Spinal cord (tissue), 10 donors: Measurements from ENCODE around the gene GPHA2. TPM values are rescaled to one million over a fixed set of nuclear protein-coding genes. Genes with fewer than 3 reads are reported as not detected.

Experiments used
- DNase-seq, 6 donors: peaks; one replicate each; pipeline versions ENCODE4 v3.0.0 to v3.0.0-alpha.2; 2013 to 2015; ENCODE audit warnings: low spot score in 6 of 6, low read depth in 4 of 6
- H3K27ac ChIP-seq: one replicate; pipeline ENCODE4 v1.5.1; 2013; ENCODE audit warnings: low read depth, low read length, control low read depth
- H3K27me3 ChIP-seq: one replicate; pipeline ENCODE4 v1.6.1; 2013; ENCODE audit warnings: low read length; ENCODE audit not compliant: control insufficient read depth, insufficient read depth
- H3K36me3 ChIP-seq: one replicate; pipeline ENCODE4 v1.6.1; 2013; ENCODE audit warnings: low read length; ENCODE audit not compliant: control insufficient read depth, insufficient read depth
- H3K4me1 ChIP-seq: one replicate; pipeline ENCODE4 v1.6.1; 2013; ENCODE audit warnings: low read length; ENCODE audit not compliant: control insufficient read depth, insufficient read depth
- H3K4me3 ChIP-seq: one replicate; pipeline ENCODE4 v1.5.1; 2013; ENCODE audit warnings: low read depth, low read length, control low read depth
- H3K9me3 ChIP-seq: one replicate; pipeline ENCODE4 v1.6.1; 2013; ENCODE audit warnings: low read length; ENCODE audit not compliant: control insufficient read depth, insufficient read depth
- WGBS: methylation state at CpG from one replicate; pipeline ENCODE4 v1.1.5; 2013; ENCODE audit warnings: missing lambda C conversion rate; ENCODE audit not compliant: insufficient coverage; 5-methylcytosine and 5-hydroxymethylcytosine counted together
- polyA plus RNA-seq, 2 donors: library from polyadenylated mRNA; unstranded; fragments of 120-200 nt; gene quantifications; one replicate each; pipeline ENCODE4 v1.2.1, GENCODE V29; 2013; ENCODE audit not compliant: insufficient read length in 2 of 2
- total RNA-seq, 2 donors: library from RNA; depleted of rRNA in 1 of 2; stranded (reverse); fragments of 120-200 nt in 1 of 2; fragments of >200 nt in 1 of 2; gene quantifications; one replicate each; pipeline versions ENCODE4 v1.2.3 to v1.2.4, GENCODE V29; 2013 to 2014
- donor health status: healthy.

The GPHA2 gene
- total and polyA plus RNA-seq, 4 donors, result 0.59 to 3.5 (median 1.9) TPM; not detected in 1

DNA sequence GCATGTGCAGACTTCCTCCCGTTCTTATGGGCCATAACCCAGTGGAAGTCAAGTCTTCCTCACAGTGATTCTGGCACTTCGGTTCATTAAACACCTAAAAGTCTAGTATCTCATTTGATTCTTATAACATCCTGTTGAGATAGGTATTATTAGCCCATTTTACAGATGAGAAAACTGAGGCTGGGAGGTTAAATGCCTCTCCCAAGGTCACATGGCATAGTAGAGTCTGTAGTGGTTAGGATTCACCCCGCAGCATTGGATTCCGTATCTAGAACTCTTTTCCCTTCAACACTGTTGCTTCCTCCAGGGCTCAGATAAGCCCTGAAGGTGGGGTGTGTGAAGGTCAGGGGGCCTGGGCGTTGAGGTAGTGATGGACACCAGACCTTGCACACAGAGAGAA lies 3.4 kb downstream of the GPHA2 start:
- Histone ChIP-seq H3K4me1 (peaks cover 10% of the 10 kb centered on the region), H3K36me3 (peaks cover 85% of the 10 kb centered on the region), H3K9me3 (no peaks in the 10 kb centered on the region), H3K27me3 (no peaks in the 10 kb centered on the region), H3K27ac (no peak overlapping the region), H3K4me3 (no peak overlapping the region)
- DNase-seq, result no peak
- 80% methylated on average over 2 of the region's 5 CpGs for WGBS

- Histone ChIP-seq H3K27me3 (no peaks in the 10 kb centered on the region), H3K9me3 (no peaks in the 10 kb centered on the region), H3K27ac (no peak overlapping the region), H3K36me3 (peaks cover 95% of the 10 kb centered on the region), H3K4me3 (no peak overlapping the region), H3K4me1 (peaks cover 19% of the 10 kb centered on the region)
- WGBS, result 100% methylated on average over 4 of the region's 7 CpGs
- no peak for DNase-seq
Measured at GRCh38 chr11:64931290-64931689, 4.4 kb downstream of the GPHA2 start.

- WGBS, result 93% methylated on average over 5 of the region's 6 CpGs
- H3K36me3 ChIP-seq, result peaks cover 97% of the 10 kb centered on the region
- no peak overlapping the region for H3K4me3 ChIP-seq
- H3K4me1 ChIP-seq, result peaks cover 23% of the 10 kb centered on the region
- no peaks in the 10 kb centered on the region for H3K9me3 ChIP-seq
- no peaks in the 10 kb centered on the region for H3K27me3 ChIP-seq
- DNase-seq, result no peak
- H3K27ac ChIP-seq, result no peak overlapping the region
Measured at GRCh38 chr11:64930340-64930739, 5.4 kb downstream of the GPHA2 start.

DNA sequence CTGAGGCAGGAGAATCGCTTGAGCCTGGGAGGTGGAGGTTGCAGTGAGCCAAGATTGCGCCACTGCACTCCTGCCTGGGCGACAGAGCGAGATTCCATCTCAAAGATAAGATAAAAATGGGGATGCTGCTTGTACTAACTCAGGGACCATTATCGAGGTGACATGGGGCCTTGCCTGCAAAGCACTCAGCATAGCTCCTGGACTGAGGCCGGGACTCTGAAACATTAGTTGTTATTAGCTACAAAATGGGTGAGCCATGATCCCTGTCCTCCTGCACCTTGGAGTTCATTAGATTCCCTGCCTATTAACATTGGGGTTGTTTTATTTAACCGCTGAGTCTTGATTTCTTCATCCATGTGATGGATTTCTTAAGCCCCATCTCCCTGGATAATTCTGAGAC lies 6.1 kb downstream of the GPHA2 start:
- no peaks in the 10 kb centered on the region for H3K9me3 ChIP-seq
- 93% methylated on average over 4 of the region's 7 CpGs for WGBS

GRCh38 chr11:64928957-64929356 lies 6.7 kb downstream of the GPHA2 start:
- Histone ChIP-seq H3K9me3 (no peaks in the 10 kb centered on the region), H3K27me3 (no peaks in the 10 kb centered on the region), H3K36me3 (peaks cover 84% of the 10 kb centered on the region), H3K27ac (no peak overlapping the region), H3K4me1 (peaks cover 28% of the 10 kb centered on the region), H3K4me3 (no peak overlapping the region)
- DNase-seq, result no peak
- WGBS, result 88% methylated on average over 1 of the region's 2 CpGs

More for the DNA sequence above, 6.1 kb downstream of the GPHA2 start:
- Histone ChIP-seq H3K27ac (no peak overlapping the region), H3K27me3 (no peaks in the 10 kb centered on the region), H3K4me3 (no peak overlapping the region), H3K4me1 (peaks cover 23% of the 10 kb centered on the region), H3K36me3 (peaks cover 90% of the 10 kb centered on the region)
- DNase-seq, result no peak

DNA sequence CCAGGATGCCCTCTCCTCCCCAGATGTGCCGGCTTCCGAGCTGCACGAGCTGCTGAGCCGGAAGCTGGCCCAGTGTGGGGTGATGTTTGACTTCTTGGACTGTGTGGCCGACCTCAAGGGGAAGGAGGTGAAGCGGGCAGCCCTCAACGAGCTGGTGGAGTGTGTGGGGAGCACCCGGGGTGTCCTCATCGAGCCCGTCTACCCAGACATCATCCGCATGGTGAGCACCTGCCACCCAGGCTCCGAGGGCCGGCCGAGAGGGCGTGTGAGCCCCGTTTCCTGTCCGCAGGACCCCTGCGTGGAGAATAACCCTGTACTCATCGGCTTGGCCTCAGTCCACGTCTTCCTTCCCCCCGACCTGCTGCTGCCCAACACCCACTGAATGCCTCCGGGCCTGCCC lies 9.0 kb downstream of the GPHA2 start:
- no peak overlapping the region for H3K4me3 ChIP-seq
- H3K9me3 ChIP-seq, result no peaks in the 10 kb centered on the region
- H3K36me3 ChIP-seq, result peaks cover 61% of the 10 kb centered on the region
- peaks cover 37% of the 10 kb centered on the region for H3K4me1 ChIP-seq
- no peak overlapping the region for H3K27ac ChIP-seq
- WGBS, result 82% methylated on average over 20 of the region's 22 CpGs
- no peak for DNase-seq
- no peaks in the 10 kb centered on the region for H3K27me3 ChIP-seq

- peaks cover 52% of the 10 kb centered on the region for H3K36me3 ChIP-seq
- H3K27me3 ChIP-seq, result no peaks in the 10 kb centered on the region
- DNase-seq, result no peak
- no peaks in the 10 kb centered on the region for H3K9me3 ChIP-seq
- H3K27ac ChIP-seq, result no peak overlapping the region
- H3K4me1 ChIP-seq, result peaks cover 37% of the 10 kb centered on the region
- 43% methylated on average over 10 of the region's 24 CpGs for WGBS
- peak overlapping the region; percentile 84 for H3K4me3 ChIP-seq
Measured at GRCh38 chr11:64925536-64926436, 9.9 kb downstream of the GPHA2 start.

- under 1% methylated on average over 24 of the region's 24 CpGs for WGBS
- no peaks in the 10 kb centered on the region for H3K9me3 ChIP-seq
- peak overlapping the region; percentile 84 for H3K4me3 ChIP-seq
- no peak overlapping the region for H3K27ac ChIP-seq
- no peaks in the 10 kb centered on the region for H3K27me3 ChIP-seq
- peaks cover 43% of the 10 kb centered on the region for H3K36me3 ChIP-seq
- H3K4me1 ChIP-seq, result peaks cover 37% of the 10 kb centered on the region
- DNase-seq, result peak in 2 of 6 donors; percentile 31 to 43
Measured at GRCh38 chr11:64924910-64925284, 10.8 kb downstream of the GPHA2 start.

GRCh38 chr11:64923944-64924909 lies 11.5 kb downstream of the GPHA2 start, which contains the start of gene PPP2R5B:
Gene PPP2R5B (plus strand): TSS chr11:64924689. CDS start chr11:64925735, 1,046 bp downstream.
- Histone ChIP-seq H3K9me3 (no peaks in the 10 kb centered on the region), H3K4me1 (peaks cover 37% of the 10 kb centered on the region), H3K27me3 (no peaks in the 10 kb centered on the region), H3K27ac (peak within 1 kb of the TSS; percentile 96), H3K36me3 (peaks cover 37% of the 10 kb centered on the region), H3K4me3 (peak within 1 kb of the TSS; percentile 84)
- peak; percentile 81 to 98 (median 86) for DNase-seq
- WGBS, result under 1% methylated on average over 45 of the region's 47 CpGs
